ENCODE measurements around the gene ZNF764.
A peak's percentile ranks its signal among the peaks of the same experiment; 100 is the strongest.

Gene ZNF764

GRCh38 chr16:30535777-30536190 lies 22.4 kb downstream of the ZNF764 start:
- Histone ChIP-seq H2BK15ac (ENCODE audit: low read depth, poor library complexity, severe bottlenecking) (no peak overlapping the region), H3K4ac (ENCODE audit: low read depth in 1 of 2, low read length in 2 of 2) (peak overlapping the region in 1 of 2 experiments; percentile 88), H2BK120ac (ENCODE audit: low read depth, low read length) (peak overlapping the region; percentile 87), H3K23ac (ENCODE audit: low read length in 2 of 2) (no peak overlapping the region), H3K9ac (ENCODE audit: low read length) (peak overlapping the region; percentile 97), H3K14ac (ENCODE audit: low read length in 2 of 2) (no peak overlapping the region), H3K4me1 (ENCODE audit: control insufficient read depth, insufficient read depth, low read depth, low read length) (peaks cover 18% of the 10 kb centered on the region), H3K9me3 (ENCODE audit: control insufficient read depth, low read length) (no peaks in the 10 kb centered on the region), H3K4me3 (ENCODE audit: insufficient read depth in 1 of 2, low read depth in 1 of 2, low read length in 2 of 2) (peak overlapping the region in 1 of 2 experiments; percentile 89), H4K8ac (ENCODE audit: low read length) (peak overlapping the region; percentile 100), H2BK5ac (ENCODE audit: low read depth, low read length, poor library complexity, severe bottlenecking) (no peak overlapping the region), H3K36me3 (ENCODE audit: control insufficient read depth in 1 of 2, insufficient read depth in 2 of 2, low read depth in 1 of 2, low read length in 2 of 2) (peaks cover 12 to 19% of the 10 kb centered on the region in 2 experiments), H2AK5ac (ENCODE audit: low read length, severe bottlenecking) (peak overlapping the region; percentile 26), H3K27me3 (ENCODE audit: control insufficient read depth in 1 of 2, insufficient read depth in 1 of 2, low read length in 2 of 2) (no peaks in the 10 kb centered on the region), H3K4me2 (ENCODE audit: low read length, poor library complexity, severe bottlenecking) (peak overlapping the region; percentile 36), H2AFZ (ENCODE audit: low read depth, low read length) (peak overlapping the region; percentile 51), H3K27ac (ENCODE audit: low read length, poor library complexity, severe bottlenecking) (no peak overlapping the region), H4K91ac (ENCODE audit: low read length) (no peak overlapping the region), H3K79me1 (replicated peaks; ENCODE audit: low read length, poor library complexity, severe bottlenecking) (peaks cover 18% of the 10 kb centered on the region), H3K18ac (ENCODE audit: low read depth in 1 of 2, low read length in 2 of 2) (peak overlapping the region in 1 of 2 experiments; percentile 41), H2BK12ac (ENCODE audit: low read length in 2 of 2) (peak overlapping the region in 1 of 2 experiments; percentile 85)
- peak; percentile 73 for DNase-seq
- 41% methylated on average over 12 of the region's 12 CpGs for WGBS

GRCh38 chr16:30535106-30535776 lies 22.9 kb downstream of the ZNF764 start:
- peak overlapping the region; percentile 56 for H4K91ac ChIP-seq (ENCODE audit: low read length)
- peak overlapping the region; percentile 100 for H4K8ac ChIP-seq (ENCODE audit: low read length)
- H3K18ac ChIP-seq (ENCODE audit: low read depth in 1 of 2, low read length in 2 of 2) = peak overlapping the region; percentile 75 to 86
- DNase-seq = no peak
- H3K9ac ChIP-seq (ENCODE audit: low read length) = peak overlapping the region; percentile 97
- peaks cover 18% of the 10 kb centered on the region for H3K79me1 ChIP-seq (replicated peaks; ENCODE audit: low read length, poor library complexity, severe bottlenecking)
- H3K14ac ChIP-seq (ENCODE audit: low read length in 2 of 2) = no peak overlapping the region
- H3K4me3 ChIP-seq (ENCODE audit: insufficient read depth in 1 of 2, low read depth in 1 of 2, low read length in 2 of 2) = peak overlapping the region; percentile 55 to 89
- WGBS = 21% methylated on average over 18 of the region's 18 CpGs
- H3K27ac ChIP-seq (ENCODE audit: low read length, poor library complexity, severe bottlenecking) = peak overlapping the region; percentile 54
- H2BK120ac ChIP-seq (ENCODE audit: low read depth, low read length) = peak overlapping the region; percentile 87
- H3K4me1 ChIP-seq (ENCODE audit: control insufficient read depth, insufficient read depth, low read depth, low read length) = peaks cover 18% of the 10 kb centered on the region
- H2BK12ac ChIP-seq (ENCODE audit: low read length in 2 of 2) = peak overlapping the region in 1 of 2 experiments; percentile 18
- H3K9me3 ChIP-seq (ENCODE audit: control insufficient read depth, low read length) = no peaks in the 10 kb centered on the region
- H3K36me3 ChIP-seq (ENCODE audit: control insufficient read depth in 1 of 2, insufficient read depth in 2 of 2, low read depth in 1 of 2, low read length in 2 of 2) = peaks cover 12 to 24% of the 10 kb centered on the region in 2 experiments
- H3K27me3 ChIP-seq (ENCODE audit: control insufficient read depth in 1 of 2, insufficient read depth in 1 of 2, low read length in 2 of 2) = no peaks in the 10 kb centered on the region
- no peak overlapping the region for H2BK15ac ChIP-seq (ENCODE audit: low read depth, poor library complexity, severe bottlenecking)
- H3K4ac ChIP-seq (ENCODE audit: low read depth in 1 of 2, low read length in 2 of 2) = peak overlapping the region; percentile 49 to 90
- peak overlapping the region; percentile 61 for H3K4me2 ChIP-seq (ENCODE audit: low read length, poor library complexity, severe bottlenecking)
- H2AK5ac ChIP-seq (ENCODE audit: low read length, severe bottlenecking) = peak overlapping the region; percentile 70
- peak overlapping the region; percentile 66 for H2BK5ac ChIP-seq (ENCODE audit: low read depth, low read length, poor library complexity, severe bottlenecking)
- H2AFZ ChIP-seq (ENCODE audit: low read depth, low read length) = peak overlapping the region; percentile 36
- H3K23ac ChIP-seq (ENCODE audit: low read length in 2 of 2) = no peak overlapping the region

- Histone ChIP-seq H3K4me1 (ENCODE audit: control insufficient read depth, insufficient read depth, low read depth, low read length) (peaks cover 18% of the 10 kb centered on the region), H3K27ac (ENCODE audit: low read length, poor library complexity, severe bottlenecking) (peak within 1 kb of the TSS; percentile 54), H3K18ac (ENCODE audit: low read depth in 1 of 2, low read length in 2 of 2) (peak within 1 kb of the TSS; percentile 89 to 98), H3K79me1 (replicated peaks; ENCODE audit: low read length, poor library complexity, severe bottlenecking) (peaks cover 18% of the 10 kb centered on the region), H2BK120ac (ENCODE audit: low read depth, low read length) (peak within 1 kb of the TSS; percentile 87), H3K23ac (ENCODE audit: low read length in 2 of 2) (no peak within 1 kb of the TSS), H3K4ac (ENCODE audit: low read depth in 1 of 2, low read length in 2 of 2) (peak within 1 kb of the TSS; percentile 90 to 95), H3K4me3 (ENCODE audit: insufficient read depth in 1 of 2, low read depth in 1 of 2, low read length in 2 of 2) (peak within 1 kb of the TSS; percentile 55 to 89), H2BK12ac (ENCODE audit: low read length in 2 of 2) (peak within 1 kb of the TSS; percentile 18 to 24), H3K27me3 (ENCODE audit: control insufficient read depth in 1 of 2, insufficient read depth in 1 of 2, low read length in 2 of 2) (no peaks in the 10 kb centered on the region), H2BK5ac (ENCODE audit: low read depth, low read length, poor library complexity, severe bottlenecking) (peak within 1 kb of the TSS; percentile 66), H2AK5ac (ENCODE audit: low read length, severe bottlenecking) (peak within 1 kb of the TSS; percentile 70), H3K9me3 (ENCODE audit: control insufficient read depth, low read length) (no peaks in the 10 kb centered on the region), H3K4me2 (ENCODE audit: low read length, poor library complexity, severe bottlenecking) (peak within 1 kb of the TSS; percentile 61), H2BK15ac (ENCODE audit: low read depth, poor library complexity, severe bottlenecking) (peak within 1 kb of the TSS; percentile 80), H3K9ac (ENCODE audit: low read length) (peak within 1 kb of the TSS; percentile 97), H3K36me3 (ENCODE audit: control insufficient read depth in 1 of 2, insufficient read depth in 2 of 2, low read depth in 1 of 2, low read length in 2 of 2) (peaks cover 12 to 25% of the 10 kb centered on the region in 2 experiments), H4K91ac (ENCODE audit: low read length) (peak within 1 kb of the TSS; percentile 97), H4K8ac (ENCODE audit: low read length) (peak within 1 kb of the TSS; percentile 100), H2AFZ (ENCODE audit: low read depth, low read length) (peak within 1 kb of the TSS; percentile 79), H3K14ac (ENCODE audit: low read length in 2 of 2) (no peak within 1 kb of the TSS)
- DNase-seq = peak; percentile 66
- WGBS = 5% methylated on average over 70 of the region's 70 CpGs
These were observed 23.6 kb downstream of the ZNF764 start, which contains the start of gene ZNF747 for GRCh38 chr16:30534368-30535105. Gene ZNF747, minus strand, starts transcription at chr16:30534858. Its CDS starts 179 bp downstream, at chr16:30534679.

Data from mesenchymal stem cell (in vitro differentiated cells and primary cell).